ENCODE results near the gene FKBP15. TPM values are rescaled to one million over a fixed set of nuclear protein-coding genes. Genes with fewer than 3 reads are reported as not detected.
A peak's percentile ranks its signal among the peaks of the same experiment; 100 is the strongest.

The FKBP15 gene
- total RNA-seq, 1 donor from 2014 or later = 49.1 TPM

GRCh38 chr9:113155911-113156588 lies 65.0 kb downstream of the FKBP15 start:
- Mint-ChIP-seq H3K27ac (no peak overlapping the region), H3K27me3 (no peaks in the 10 kb centered on the region), H3K9me3 (no peaks in the 10 kb centered on the region), H3K4me3 (no peak overlapping the region), H3K36me3 (ENCODE audit: low read depth) (peaks cover 13% of the 10 kb centered on the region), H3K4me1 (peaks cover 13% of the 10 kb centered on the region)
- ChIA-PET CTCF (interaction anchor here (1.3 kb wide), 1 partner anchor 13 kb away, joined by 3 read pairs; no protein-coding TSS in a partner anchor), POLR2A (no interaction called here)
- DNase-seq (no peak), ATAC-seq (ENCODE audit: low read depth) (no peak)
- no peak for TF ChIP-seq CTCF (IDR thresholded peaks at IDR 0.05)
- intact Hi-C loops (cut with micrococcal nuclease) = loop anchor here (10.0 kb wide), 2 partner anchors 249 to 1671 kb away; partner anchors contain the start of genes ALAD and ECPAS

- no peak overlapping the region for H3K4me3 Mint-ChIP-seq
- intact Hi-C loops (cut with micrococcal nuclease) = loop anchor here (5.0 to 10.0 kb wide), 4 partner anchors 187 to 1670 kb away; partner anchors contain the start of genes ALAD, ECPAS, HSDL2 and WDR31
- peaks cover 17% of the 10 kb centered on the region for H3K4me1 Mint-ChIP-seq
- TF ChIP-seq CTCF (IDR thresholded peaks at IDR 0.05) = no peak
- POLR2A ChIA-PET = no interaction called here
- peaks cover 8% of the 10 kb centered on the region for H3K36me3 Mint-ChIP-seq (ENCODE audit: low read depth)
- no peak overlapping the region for H3K27ac Mint-ChIP-seq
- ATAC-seq (ENCODE audit: low read depth) (no peak), DNase-seq (no peak)
- CTCF ChIA-PET = interaction anchor here (1.3 kb wide), 1 partner anchor 12 kb away, joined by 3 read pairs; no protein-coding TSS in a partner anchor
- H3K9me3 Mint-ChIP-seq = no peaks in the 10 kb centered on the region
- H3K27me3 Mint-ChIP-seq = no peaks in the 10 kb centered on the region
These were observed 66.1 kb downstream of the FKBP15 start for GRCh38 chr9:113154946-113155345.

GRCh38 chr9:113154471-113154870 lies 66.6 kb downstream of the FKBP15 start:
- TF ChIP-seq CTCF (IDR thresholded peaks at IDR 0.05) = no peak
- ChIA-PET POLR2A (no interaction called here), CTCF (interaction anchor here (1.3 kb wide), 1 partner anchor 12 kb away, joined by 3 read pairs; no protein-coding TSS in a partner anchor)
- DNase-seq (no peak), ATAC-seq (ENCODE audit: low read depth) (no peak)
- peaks cover 8% of the 10 kb centered on the region for H3K36me3 Mint-ChIP-seq (ENCODE audit: low read depth)
- H3K9me3 Mint-ChIP-seq = no peaks in the 10 kb centered on the region
- no peak overlapping the region for H3K4me3 Mint-ChIP-seq
- intact Hi-C loops (cut with micrococcal nuclease) = loop anchor here (5.0 to 10.0 kb wide), 4 partner anchors 188 to 1670 kb away; partner anchors contain the start of genes ALAD, ECPAS, HSDL2 and WDR31
- no peak overlapping the region for H3K27ac Mint-ChIP-seq
- H3K27me3 Mint-ChIP-seq = no peaks in the 10 kb centered on the region
- H3K4me1 Mint-ChIP-seq = peaks cover 17% of the 10 kb centered on the region

GRCh38 chr9:113153599-113153998 lies 67.5 kb downstream of the FKBP15 start:
- H3K4me3 Mint-ChIP-seq = no peak overlapping the region
- peaks cover 17% of the 10 kb centered on the region for H3K4me1 Mint-ChIP-seq
- DNase-seq (no peak), ATAC-seq (ENCODE audit: low read depth) (no peak)
- peaks cover 3% of the 10 kb centered on the region for H3K36me3 Mint-ChIP-seq (ENCODE audit: low read depth)
- ChIA-PET POLR2A (no interaction called here), CTCF (no interaction called here)
- no peak overlapping the region for H3K27ac Mint-ChIP-seq
- H3K27me3 Mint-ChIP-seq = no peaks in the 10 kb centered on the region
- no peaks in the 10 kb centered on the region for H3K9me3 Mint-ChIP-seq
- intact Hi-C loops (cut with micrococcal nuclease) = loop anchor here (5.0 to 10.0 kb wide), 4 partner anchors 189 to 1669 kb away; partner anchors contain the start of genes ALAD, ECPAS, HSDL2 and WDR31
- TF ChIP-seq CTCF (IDR thresholded peaks at IDR 0.05) = no peak

GRCh38 chr9:113152699-113153098 lies 68.4 kb downstream of the FKBP15 start:
- no peaks in the 10 kb centered on the region for H3K36me3 Mint-ChIP-seq (ENCODE audit: low read depth)
- no peak for TF ChIP-seq CTCF (IDR thresholded peaks at IDR 0.05)
- H3K27ac Mint-ChIP-seq = no peak overlapping the region
- ATAC-seq (ENCODE audit: low read depth) (no peak), DNase-seq (no peak)
- H3K9me3 Mint-ChIP-seq = no peaks in the 10 kb centered on the region
- H3K27me3 Mint-ChIP-seq = no peaks in the 10 kb centered on the region
- ChIA-PET POLR2A (no interaction called here), CTCF (no interaction called here)
- intact Hi-C loops (cut with micrococcal nuclease) = loop anchor here (5.0 to 10.0 kb wide), 4 partner anchors 190 to 1668 kb away; partner anchors contain the start of genes ALAD, ECPAS, HSDL2 and WDR31
- H3K4me3 Mint-ChIP-seq = peak overlapping the region; percentile 84
- peaks cover 17% of the 10 kb centered on the region for H3K4me1 Mint-ChIP-seq
